Mucosa of stomach (tissue), 1 donor: ENCODE results near the gene CAB39.
A peak's percentile ranks its signal among the peaks of the same experiment; 100 is the strongest.

Experiments used
- H3K27me3 ChIP-seq: one replicate; pipeline ENCODE4 v1.7.0; 2013; ENCODE audit warnings: mild to moderate bottlenecking, low read length; ENCODE audit not compliant: control insufficient read depth, insufficient read depth
- H3K36me3 ChIP-seq: one replicate; pipeline ENCODE4 v1.7.0; 2013; ENCODE audit warnings: low read length; ENCODE audit not compliant: control insufficient read depth, insufficient read depth
- H3K4me1 ChIP-seq: one replicate; pipeline ENCODE4 v1.7.0; 2013; ENCODE audit warnings: mild to moderate bottlenecking, low read length; ENCODE audit not compliant: control insufficient read depth, insufficient read depth
- H3K4me3 ChIP-seq: one replicate; pipeline ENCODE4 v1.7.0; 2013; ENCODE audit warnings: low read length
- H3K9ac ChIP-seq: one replicate; pipeline ENCODE4 v1.7.0; 2013; ENCODE audit warnings: mild to moderate bottlenecking, low read length, moderate library complexity
- H3K9me3 ChIP-seq: one replicate; pipeline ENCODE4 v1.7.0; 2013; ENCODE audit warnings: mild to moderate bottlenecking, low read length, moderate library complexity; ENCODE audit not compliant: control insufficient read depth
- donor health status: Pancreatic carcinoma.

CAB39 gene

DNA sequence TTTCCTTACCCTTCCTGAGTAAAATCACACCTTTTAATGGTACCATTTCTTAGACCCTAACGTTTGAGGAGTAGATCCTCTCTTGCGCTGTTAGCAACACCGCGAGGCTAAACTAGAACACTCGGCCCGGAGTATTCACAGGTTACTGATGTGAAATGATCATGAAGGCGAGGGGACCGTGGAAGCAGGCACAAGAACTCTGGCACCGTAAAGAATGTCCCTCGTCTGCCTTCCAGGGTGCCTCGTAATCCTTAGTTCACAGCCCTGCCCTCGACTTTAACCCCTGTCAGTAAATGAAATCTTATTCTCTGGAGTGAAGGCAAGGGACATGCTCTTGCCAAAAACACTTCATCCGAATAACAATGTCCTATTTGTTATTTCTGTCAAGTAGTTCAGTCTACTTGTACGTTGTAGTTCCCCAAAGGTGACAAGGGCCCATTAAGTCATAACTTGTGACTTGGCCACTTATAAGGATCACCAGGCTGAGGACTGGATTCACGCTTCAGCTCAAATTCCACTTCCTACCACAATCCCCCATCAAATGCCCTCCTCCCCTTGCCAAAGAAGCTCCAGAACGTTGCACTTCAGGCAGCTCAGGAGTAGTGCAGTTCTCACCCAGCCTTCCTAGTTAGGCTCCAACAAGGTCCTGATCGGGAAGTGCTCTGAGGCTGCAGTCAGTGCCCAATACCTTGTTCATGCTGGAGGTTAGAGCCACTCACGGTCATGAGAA lies 108.8 kb downstream of the CAB39 start:
- no peak overlapping the region for H3K9ac ChIP-seq
- H3K27me3 ChIP-seq, result peaks cover 1% of the 10 kb centered on the region
- H3K36me3 ChIP-seq, result peaks cover 8% of the 10 kb centered on the region
- H3K4me3 ChIP-seq, result no peak overlapping the region
- no peaks in the 10 kb centered on the region for H3K9me3 ChIP-seq
- peaks cover 7% of the 10 kb centered on the region for H3K4me1 ChIP-seq

DNA sequence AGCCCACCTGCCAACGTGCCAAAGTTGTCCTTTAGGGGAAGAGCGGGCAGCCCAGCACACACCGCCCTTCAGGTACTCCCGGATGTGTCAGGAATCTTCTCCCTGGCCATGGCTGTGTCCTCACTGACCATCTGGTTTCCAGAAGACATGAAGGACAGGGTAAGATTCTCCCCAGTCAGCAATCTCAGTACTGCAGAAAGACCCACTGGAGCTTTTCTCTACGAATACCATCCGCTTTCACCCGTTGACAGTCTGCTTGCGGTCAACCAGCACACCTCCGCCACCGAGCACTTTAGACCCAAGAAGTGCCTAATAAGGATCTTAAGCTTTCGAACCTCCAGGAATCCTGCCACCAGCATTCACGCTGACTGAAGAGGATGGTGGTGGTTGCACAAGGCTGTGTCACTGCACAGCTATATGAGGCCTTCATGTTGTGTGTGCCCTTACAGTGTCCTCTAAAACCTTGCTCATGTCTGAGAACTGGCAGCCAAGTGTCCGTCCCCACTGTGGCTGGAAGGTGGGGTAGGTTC lies 109.4 kb downstream of the CAB39 start:
- Histone ChIP-seq H3K9me3 (no peaks in the 10 kb centered on the region), H3K4me1 (peaks cover 7% of the 10 kb centered on the region), H3K4me3 (no peak overlapping the region), H3K9ac (no peak overlapping the region), H3K36me3 (peaks cover 8% of the 10 kb centered on the region), H3K27me3 (peaks cover 7% of the 10 kb centered on the region)

DNA sequence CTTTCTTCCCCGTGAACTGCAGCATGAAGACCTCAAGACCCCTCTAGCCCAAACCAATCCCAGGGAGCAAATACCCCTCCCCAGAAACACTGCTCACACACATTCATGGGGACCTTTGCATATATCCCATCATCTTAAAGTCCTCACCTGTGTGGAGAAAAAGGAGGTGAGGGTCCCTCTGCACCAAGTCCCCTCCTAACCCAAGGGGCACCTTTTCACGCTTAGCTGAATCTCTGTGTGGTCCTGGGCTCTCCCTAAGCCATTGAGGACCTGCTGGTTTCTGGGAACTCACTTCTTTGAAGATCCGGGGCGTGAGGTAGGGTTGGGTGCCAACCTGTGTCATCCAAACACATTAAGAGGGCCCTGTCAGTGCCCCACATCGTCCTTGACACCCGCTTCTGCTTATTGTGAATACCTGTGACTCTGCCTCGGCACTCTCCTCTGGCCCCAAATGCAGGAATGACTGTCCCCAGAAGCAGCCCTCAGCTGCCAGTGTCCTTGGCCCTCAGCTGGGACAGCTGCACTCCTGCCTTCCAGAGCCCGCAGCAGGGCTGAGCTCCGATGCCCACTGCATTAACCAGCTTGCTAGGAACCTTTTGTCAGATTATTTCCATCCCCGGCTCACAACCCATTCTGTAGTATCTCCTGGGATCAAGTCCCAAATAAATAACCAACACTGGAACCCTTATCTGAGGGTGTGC lies 110.8 kb downstream of the CAB39 start:
- no peak overlapping the region for H3K4me3 ChIP-seq
- no peak overlapping the region for H3K9ac ChIP-seq
- H3K9me3 ChIP-seq, result no peaks in the 10 kb centered on the region
- H3K4me1 ChIP-seq, result peaks cover 13% of the 10 kb centered on the region
- H3K36me3 ChIP-seq, result peaks cover 4% of the 10 kb centered on the region
- peaks cover 19% of the 10 kb centered on the region for H3K27me3 ChIP-seq

DNA sequence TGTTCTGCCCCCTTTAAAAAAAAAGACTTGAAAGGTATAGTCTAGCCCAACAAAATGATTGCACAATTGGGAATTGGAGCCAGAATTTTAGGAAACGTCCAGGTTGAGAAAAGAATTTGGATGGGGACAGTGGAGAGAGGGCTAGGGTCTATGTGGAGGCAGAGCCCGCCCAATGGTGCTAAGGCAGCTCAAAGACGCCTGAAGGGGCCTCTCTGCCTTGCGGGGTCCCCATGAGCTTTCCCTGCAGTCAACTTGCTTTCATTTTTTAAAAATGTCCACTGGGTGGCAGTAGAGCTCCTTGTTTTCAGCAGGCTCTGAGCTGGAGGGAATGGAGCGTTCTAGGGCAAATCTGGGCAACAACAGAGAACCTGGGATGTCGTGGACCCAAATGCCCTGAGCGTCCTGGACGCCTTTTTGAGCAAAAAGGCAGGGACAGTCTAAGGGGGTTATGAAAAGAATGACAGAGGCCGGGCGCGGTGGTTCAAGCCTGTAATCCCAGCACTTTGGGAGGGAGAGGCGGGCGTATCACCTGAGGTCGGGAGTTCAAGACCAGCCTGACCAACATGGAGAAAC lies 111.8 kb downstream of the CAB39 start:
- Histone ChIP-seq H3K27me3 (peaks cover 28% of the 10 kb centered on the region), H3K4me3 (peak overlapping the region; percentile 38), H3K4me1 (peaks cover 13% of the 10 kb centered on the region), H3K36me3 (peaks cover 4% of the 10 kb centered on the region), H3K9ac (peak overlapping the region; percentile 54), H3K9me3 (no peaks in the 10 kb centered on the region)

DNA sequence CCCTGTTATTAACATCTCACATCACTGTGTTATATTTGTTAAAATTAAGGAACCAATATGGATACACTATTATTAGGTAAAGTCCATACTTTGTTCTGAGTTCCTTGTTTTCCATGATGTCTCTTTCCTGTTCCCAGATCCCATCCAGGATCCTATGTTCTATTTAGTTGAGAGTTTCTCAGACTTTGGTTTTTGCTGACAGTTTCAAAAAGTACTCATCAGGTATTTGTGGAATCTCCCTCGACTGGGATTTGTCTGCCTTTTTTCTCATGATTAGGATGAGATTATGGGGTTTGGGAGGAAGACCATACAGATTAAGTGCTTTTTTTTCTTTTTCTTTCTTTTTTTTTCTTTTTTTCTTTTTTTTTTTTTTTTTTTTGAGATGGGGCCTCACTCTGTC lies 112.7 kb downstream of the CAB39 start:
- no peaks in the 10 kb centered on the region for H3K9me3 ChIP-seq
- no peak overlapping the region for H3K4me3 ChIP-seq
- peaks cover 4% of the 10 kb centered on the region for H3K36me3 ChIP-seq

DNA sequence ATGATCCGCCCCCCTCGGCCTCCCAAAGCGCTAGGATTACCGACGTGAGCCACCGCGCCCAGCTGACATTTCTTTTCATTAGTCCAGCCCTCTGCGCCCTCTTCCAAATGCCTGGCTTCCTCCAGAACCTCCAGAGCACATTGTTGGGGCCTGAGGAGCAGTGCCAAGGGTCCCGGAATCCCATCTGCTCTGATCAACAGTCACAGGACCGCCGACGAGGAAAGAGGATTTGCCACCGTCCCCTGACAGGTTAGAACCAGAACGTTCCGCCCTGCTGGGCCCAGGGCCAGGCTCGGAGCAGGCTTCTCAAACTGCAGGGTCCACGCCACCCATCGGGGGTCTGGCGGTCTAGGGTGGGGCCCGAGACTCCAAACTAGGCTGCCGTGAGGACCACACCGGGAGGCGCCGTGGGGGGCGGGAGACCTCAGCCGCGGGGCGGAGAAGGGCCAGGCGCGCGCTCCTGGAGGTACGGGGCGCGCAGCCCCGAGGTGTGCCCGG lies 115.2 kb downstream of the CAB39 start:
- Histone ChIP-seq H3K9me3 (no peaks in the 10 kb centered on the region), H3K4me1 (peaks cover 13% of the 10 kb centered on the region), H3K36me3 (no peaks in the 10 kb centered on the region), H3K27me3 (peaks cover 28% of the 10 kb centered on the region), H3K9ac (no peak overlapping the region), H3K4me3 (no peak overlapping the region)

More for the DNA sequence above, 112.7 kb downstream of the CAB39 start:
- H3K4me1 ChIP-seq, result peaks cover 13% of the 10 kb centered on the region
- no peak overlapping the region for H3K9ac ChIP-seq
- H3K27me3 ChIP-seq, result peaks cover 28% of the 10 kb centered on the region

DNA sequence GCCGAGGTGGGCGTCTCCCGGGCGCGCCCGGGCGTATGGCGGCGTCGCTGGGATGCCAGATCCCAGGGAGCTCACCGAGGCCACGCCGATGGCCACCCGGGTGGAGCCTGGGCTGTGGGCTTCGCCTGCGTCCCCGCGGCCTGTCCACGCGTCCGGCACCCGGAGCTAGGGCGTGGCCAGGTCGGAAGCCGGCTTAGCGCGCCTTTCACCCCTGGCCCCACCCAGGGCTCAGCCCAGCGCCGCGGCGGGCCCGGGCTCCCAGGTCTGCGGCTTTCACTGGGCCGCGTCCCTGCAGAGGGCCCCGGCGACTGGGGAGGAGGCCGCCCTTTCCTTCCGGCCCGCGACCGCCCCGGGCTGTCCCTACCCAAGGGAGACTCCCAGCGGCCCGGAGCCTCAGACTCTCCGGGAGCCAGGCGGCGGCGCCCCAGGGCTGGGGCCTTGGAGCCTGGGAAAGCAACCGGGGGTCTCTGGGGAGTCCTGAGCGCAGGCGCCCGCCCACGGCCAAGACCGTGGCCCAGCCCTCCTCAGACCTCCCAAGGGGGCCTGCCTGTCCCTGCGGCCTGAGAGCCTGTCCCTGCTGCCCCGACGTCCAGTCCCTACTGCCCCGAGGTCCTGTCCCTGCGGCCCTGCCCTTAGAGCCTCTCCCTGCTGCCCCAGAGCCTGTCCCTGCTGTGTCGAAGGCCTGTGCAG lies 115.8 kb downstream of the CAB39 start:
- no peaks in the 10 kb centered on the region for H3K9me3 ChIP-seq
- H3K4me1 ChIP-seq, result peaks cover 13% of the 10 kb centered on the region
- H3K36me3 ChIP-seq, result no peaks in the 10 kb centered on the region
- no peak overlapping the region for H3K9ac ChIP-seq
- peaks cover 28% of the 10 kb centered on the region for H3K27me3 ChIP-seq
- H3K4me3 ChIP-seq, result no peak overlapping the region

DNA sequence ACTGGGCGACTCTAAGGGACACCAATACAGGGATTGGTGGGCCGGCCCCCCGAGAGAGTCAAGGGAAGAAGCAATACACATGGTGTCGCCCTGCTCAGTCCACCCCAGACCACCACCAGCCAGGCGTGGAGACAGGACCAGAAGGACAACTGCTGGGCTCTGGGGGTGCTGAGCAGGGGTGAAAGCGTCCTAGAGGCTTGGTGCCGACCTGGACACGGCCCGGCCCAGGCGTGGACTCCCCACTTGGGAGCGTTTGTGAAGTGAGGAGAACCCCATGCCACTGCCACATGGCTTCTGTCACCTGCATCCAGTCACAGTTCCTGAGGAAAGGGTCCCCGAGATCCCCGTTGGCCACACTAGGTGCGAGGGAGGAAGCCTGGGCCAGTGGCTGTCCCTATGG lies 116.7 kb downstream of the CAB39 start:
- H3K36me3 ChIP-seq, result no peaks in the 10 kb centered on the region
- peaks cover 9% of the 10 kb centered on the region for H3K4me1 ChIP-seq
- no peaks in the 10 kb centered on the region for H3K9me3 ChIP-seq
- H3K4me3 ChIP-seq, result no peak overlapping the region
- H3K27me3 ChIP-seq, result peaks cover 28% of the 10 kb centered on the region
- no peak overlapping the region for H3K9ac ChIP-seq

DNA sequence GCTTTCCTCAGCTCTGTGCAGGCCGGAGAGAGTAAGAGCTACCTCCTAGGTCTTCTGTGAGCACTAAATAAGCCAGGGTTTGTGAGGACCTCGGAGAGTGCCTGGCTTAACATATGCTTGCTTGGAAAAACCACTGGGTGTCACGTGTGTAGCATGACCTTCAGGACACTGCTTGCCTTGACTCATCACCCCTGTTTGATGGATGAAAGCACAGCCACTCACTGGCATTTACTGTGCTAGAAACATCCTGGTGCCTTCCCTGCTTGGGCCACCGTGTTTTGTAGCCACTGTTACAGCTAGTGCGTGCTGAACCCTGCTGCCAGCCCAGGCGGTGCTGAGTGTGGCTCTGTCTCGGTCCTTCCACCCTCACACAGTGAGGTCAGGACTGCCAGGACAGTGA lies 117.3 kb downstream of the CAB39 start:
- Histone ChIP-seq H3K4me1 (peaks cover 6% of the 10 kb centered on the region), H3K9ac (no peak overlapping the region), H3K4me3 (no peak overlapping the region), H3K27me3 (peaks cover 28% of the 10 kb centered on the region), H3K36me3 (no peaks in the 10 kb centered on the region), H3K9me3 (no peaks in the 10 kb centered on the region)

DNA sequence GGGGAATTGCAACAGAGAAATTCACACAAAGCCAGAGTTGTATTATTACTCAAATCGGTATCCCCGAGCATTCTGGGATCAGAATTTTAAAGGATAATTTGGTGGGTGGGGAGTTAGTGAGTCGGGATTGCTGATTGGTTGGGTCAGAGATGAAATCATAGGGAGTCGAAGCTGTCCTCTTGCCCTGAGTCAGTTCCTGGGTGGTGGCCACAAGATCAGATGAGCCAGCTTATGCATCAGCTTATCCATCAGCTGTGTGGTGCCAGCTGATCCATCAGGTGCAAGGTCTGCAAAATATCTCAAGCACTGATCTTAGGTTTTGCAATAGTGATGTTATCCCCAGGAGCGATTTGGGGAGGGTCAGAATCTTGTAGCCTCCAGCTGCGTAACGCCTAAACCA lies 117.8 kb downstream of the CAB39 start:
- peaks cover 28% of the 10 kb centered on the region for H3K27me3 ChIP-seq

DNA sequence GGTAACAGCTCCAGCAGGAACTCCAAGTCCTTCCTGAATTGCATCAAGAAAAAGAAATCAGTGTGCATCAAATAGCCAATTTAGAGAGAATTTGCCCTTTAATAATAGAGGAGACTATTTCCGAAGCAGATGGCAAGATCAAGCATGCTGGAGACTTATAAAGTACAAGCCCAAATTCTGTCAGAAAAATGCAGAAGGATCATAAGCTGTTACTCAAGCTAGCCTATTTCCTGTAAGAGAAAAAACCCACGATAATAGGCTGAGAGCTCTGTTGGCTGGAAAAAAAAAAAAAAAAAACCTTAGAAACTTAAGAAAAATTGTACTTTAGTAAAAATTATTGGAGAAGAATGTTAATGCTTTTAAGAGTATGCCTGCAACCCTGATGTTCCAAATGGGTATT lies 127.7 kb downstream of the CAB39 start:
- Histone ChIP-seq H3K4me1 (no peaks in the 10 kb centered on the region), H3K36me3 (no peaks in the 10 kb centered on the region), H3K9me3 (no peaks in the 10 kb centered on the region), H3K9ac (no peak overlapping the region), H3K4me3 (no peak overlapping the region), H3K27me3 (no peaks in the 10 kb centered on the region)

More for the DNA sequence above, 117.8 kb downstream of the CAB39 start:
- no peaks in the 10 kb centered on the region for H3K36me3 ChIP-seq
- no peaks in the 10 kb centered on the region for H3K9me3 ChIP-seq
- H3K9ac ChIP-seq, result no peak overlapping the region
- no peak overlapping the region for H3K4me3 ChIP-seq
- peaks cover 6% of the 10 kb centered on the region for H3K4me1 ChIP-seq
